A549 treated with AZD9567 at 1 μM for 4 hours (cell line): ENCODE results near the gene MYO1F. TPM values are rescaled to one million over a fixed set of nuclear protein-coding genes. Genes with fewer than 3 reads are reported as not detected.

Experiments used
- total RNA-seq: library from RNA; stranded (reverse); fragments of 200-300 nt; extraction: Qiagen RNA extraction; gene quantifications from 5 replicates; pipeline ENCODE4 v1.2.3, GENCODE V29; 2022; ENCODE audit not compliant: insufficient read depth

MYO1F gene
- 0.21 to 0.42 TPM (median 0.33 TPM) in 4 of 5 replicates, not detected in the other for total RNA-seq

GRCh38 chr19:8577247-8577646, at the start of gene MYO1F:
Gene MYO1F, minus strand, starts transcription at chr19:8577442. Its CDS starts 133 bp downstream, at chr19:8577309.

DNA sequence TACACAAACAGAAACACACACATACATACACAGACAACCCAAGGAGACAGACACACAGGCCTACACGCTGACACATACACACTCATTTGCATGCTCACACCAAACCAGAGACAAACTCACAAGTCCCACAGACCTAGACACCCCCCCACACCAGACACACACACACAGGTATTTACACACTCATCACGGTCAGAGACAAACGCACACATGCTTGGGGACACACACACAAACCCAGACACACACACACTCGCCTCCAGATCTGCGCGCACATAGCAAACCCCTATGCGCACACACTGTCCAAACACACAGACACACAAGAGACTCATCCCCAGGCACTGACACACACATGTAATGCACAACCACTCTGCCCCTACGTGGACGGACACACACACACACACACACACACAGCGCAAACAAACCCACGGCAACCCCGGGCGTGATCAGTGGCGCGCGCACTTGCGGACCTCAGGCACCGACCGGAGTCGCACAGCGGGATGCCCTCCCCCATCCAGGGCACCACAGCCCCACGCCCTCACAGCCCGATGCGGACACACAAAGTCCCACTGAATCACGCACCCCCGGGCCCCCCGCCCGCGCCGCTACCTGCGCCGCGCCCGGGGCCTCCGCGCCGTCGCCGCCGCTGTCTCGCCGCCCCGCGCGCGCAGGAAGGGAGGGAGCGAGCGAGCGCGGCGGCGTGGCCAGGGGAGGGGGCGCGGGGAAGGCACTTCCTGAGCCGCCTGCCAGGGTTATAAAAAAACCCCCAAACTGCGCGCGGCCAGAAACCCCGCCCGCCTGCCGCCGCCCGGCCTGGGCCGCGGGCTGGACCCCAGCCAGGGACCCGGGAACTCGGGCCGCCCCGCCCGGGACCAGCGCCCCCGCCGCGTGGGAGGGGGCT, 33.0 kb upstream of the MYO1F start, which contains the start of gene ADAMTS10:
TSS of gene ADAMTS10 (minus strand) at position 675 of the 895 bp plus-strand sequence. CDS start 5,005 bp downstream, outside the sequence.

GRCh38 chr19:8513687-8514504, 63.3 kb downstream of the MYO1F start, which contains the start of gene ZNF414:
Gene ZNF414, minus strand, starts transcription at chr19:8514167. Its CDS starts 121 bp downstream, at chr19:8514046.

Other genes starting within 250 kb of the MYO1F start
- 5.6 to 6.6 TPM (median 5.9 TPM) in 5 replicates for gene KANK3, start 234.2 kb downstream of the MYO1F start, total RNA-seq
- 492 to 643 TPM (median 599 TPM) in 5 replicates for gene ANGPTL4, start 213.3 kb downstream of the MYO1F start, total RNA-seq
- 88.3 to 99.9 TPM (median 96.1 TPM) in 5 replicates for gene RAB11B, start 187.1 kb downstream of the MYO1F start, total RNA-seq
- 11.7 to 22.2 TPM (median 20.8 TPM) in 5 replicates for gene MARCHF2, start 164.1 kb downstream of the MYO1F start, total RNA-seq
- 215 to 262 TPM (median 231 TPM) in 5 replicates for gene HNRNPM, start 132.5 kb downstream of the MYO1F start, total RNA-seq
- 0.16 to 0.19 TPM (median 0.16 TPM) in 4 of 5 replicates, not detected in the other for gene PRAM1, start 74.8 kb downstream of the MYO1F start, total RNA-seq
- 15.6 to 18.2 TPM (median 16.8 TPM) in 5 replicates for gene ZNF414, start 63.3 kb downstream of the MYO1F start, total RNA-seq
- 9.9 to 14.7 TPM (median 13.2 TPM) in 5 replicates for gene ADAMTS10, start 33.3 kb upstream of the MYO1F start, total RNA-seq
- not detected in 5 replicates for gene NFILZ, start 53.2 kb upstream of the MYO1F start, total RNA-seq
- gene ACTL9, start 121.4 kb upstream of the MYO1F start, total RNA-seq = not detected in 5 replicates
- not detected in 5 replicates for gene OR2Z1, start 144.2 kb upstream of the MYO1F start, total RNA-seq